Measurements from ENCODE around the gene SEMA5B.

DNA sequence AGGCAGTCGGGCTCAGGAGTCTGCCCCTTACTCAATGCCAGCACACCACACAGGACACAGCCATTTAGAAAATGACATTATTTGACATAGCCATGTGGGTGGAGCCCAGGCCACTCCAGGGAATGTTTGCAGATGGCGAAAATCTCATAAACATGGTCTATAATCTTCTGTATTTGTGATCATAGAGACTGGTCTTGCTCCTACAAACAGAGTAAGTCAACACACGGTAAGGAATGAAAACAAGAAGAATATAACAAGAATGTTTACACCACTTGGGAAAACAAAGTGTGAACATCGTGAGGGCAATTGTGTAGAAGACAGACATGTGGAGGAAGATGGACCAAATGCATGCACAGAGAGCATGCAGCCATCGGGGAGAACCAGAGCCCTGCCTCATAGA is 68.2 kb downstream of the SEMA5B start:
- TF ChIP-seq CTCF (IDR thresholded peaks at IDR 0.05; ENCODE audit: insufficient read depth, low read depth, low read length) (no peak), EZH2 (IDR thresholded peaks at IDR 0.05; ENCODE audit: insufficient read depth, low read length) (no peak)
